ENCODE measurements around the gene NECAB2. TPM values are rescaled to one million over a fixed set of nuclear protein-coding genes. Genes with fewer than 3 reads are reported as not detected.
A peak's percentile ranks its signal among the peaks of the same experiment; 100 is the strongest.

Gene NECAB2
- total RNA-seq, 1 donor from 2014 or later: 4.6 TPM

- no peaks in the 10 kb centered on the region for H3K9me3 Mint-ChIP-seq (ENCODE audit: low read depth)
- TF ChIP-seq, protein P1, sequence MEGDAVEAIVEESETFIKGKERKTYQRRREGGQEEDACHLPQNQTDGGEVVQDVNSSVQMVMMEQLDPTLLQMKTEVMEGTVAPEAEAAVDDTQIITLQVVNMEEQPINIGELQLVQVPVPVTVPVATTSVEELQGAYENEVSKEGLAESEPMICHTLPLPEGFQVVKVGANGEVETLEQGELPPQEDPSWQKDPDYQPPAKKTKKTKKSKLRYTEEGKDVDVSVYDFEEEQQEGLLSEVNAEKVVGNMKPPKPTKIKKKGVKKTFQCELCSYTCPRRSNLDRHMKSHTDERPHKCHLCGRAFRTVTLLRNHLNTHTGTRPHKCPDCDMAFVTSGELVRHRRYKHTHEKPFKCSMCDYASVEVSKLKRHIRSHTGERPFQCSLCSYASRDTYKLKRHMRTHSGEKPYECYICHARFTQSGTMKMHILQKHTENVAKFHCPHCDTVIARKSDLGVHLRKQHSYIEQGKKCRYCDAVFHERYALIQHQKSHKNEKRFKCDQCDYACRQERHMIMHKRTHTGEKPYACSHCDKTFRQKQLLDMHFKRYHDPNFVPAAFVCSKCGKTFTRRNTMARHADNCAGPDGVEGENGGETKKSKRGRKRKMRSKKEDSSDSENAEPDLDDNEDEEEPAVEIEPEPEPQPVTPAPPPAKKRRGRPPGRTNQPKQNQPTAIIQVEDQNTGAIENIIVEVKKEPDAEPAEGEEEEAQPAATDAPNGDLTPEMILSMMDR (IDR thresholded peaks at IDR 0.05; ENCODE audit: unreplicated experiment): no peak
- H3K4me1 Mint-ChIP-seq (ENCODE audit: low read depth): peaks cover 12% of the 10 kb centered on the region
- DNase-seq (ENCODE audit: low spot score, unreplicated experiment): no peak
- H3K27me3 Mint-ChIP-seq: peaks cover 47% of the 10 kb centered on the region
- H3K27ac Mint-ChIP-seq: no peak within 1 kb of the TSS
- no peak within 1 kb of the TSS for H3K4me3 Mint-ChIP-seq (ENCODE audit: low read depth)
- H3K36me3 Mint-ChIP-seq (ENCODE audit: insufficient read depth): peaks cover 3% of the 10 kb centered on the region
Measured at GRCh38 chr16:84042308-84042878, 74.3 kb downstream of the NECAB2 start, which contains the start of gene SLC38A8. Gene SLC38A8 (minus strand): TSS chr16:84042795. CDS start chr16:84042157, 638 bp downstream.

- no peak for DNase-seq (ENCODE audit: low spot score, unreplicated experiment)
- Mint-ChIP-seq H3K27me3 (peaks cover 47% of the 10 kb centered on the region), H3K27ac (no peak overlapping the region), H3K9me3 (ENCODE audit: low read depth) (no peaks in the 10 kb centered on the region), H3K36me3 (ENCODE audit: insufficient read depth) (peaks cover 3% of the 10 kb centered on the region), H3K4me1 (ENCODE audit: low read depth) (peaks cover 12% of the 10 kb centered on the region), H3K4me3 (ENCODE audit: low read depth) (no peak overlapping the region)
- TF ChIP-seq, protein P1 (IDR thresholded peaks at IDR 0.05; ENCODE audit: unreplicated experiment): no peak
Measured at GRCh38 chr16:84042879-84043485, 74.9 kb downstream of the NECAB2 start.

- Mint-ChIP-seq H3K27me3 (peaks cover 47% of the 10 kb centered on the region), H3K36me3 (ENCODE audit: insufficient read depth) (peaks cover 4% of the 10 kb centered on the region), H3K4me3 (ENCODE audit: low read depth) (no peak overlapping the region), H3K9me3 (ENCODE audit: low read depth) (no peaks in the 10 kb centered on the region), H3K27ac (no peak overlapping the region), H3K4me1 (ENCODE audit: low read depth) (peaks cover 17% of the 10 kb centered on the region)
- TF ChIP-seq, protein P1 (IDR thresholded peaks at IDR 0.05; ENCODE audit: unreplicated experiment): no peak
- no peak for DNase-seq (ENCODE audit: low spot score, unreplicated experiment)
Measured at GRCh38 chr16:84043486-84044117, 75.6 kb downstream of the NECAB2 start.

DNA sequence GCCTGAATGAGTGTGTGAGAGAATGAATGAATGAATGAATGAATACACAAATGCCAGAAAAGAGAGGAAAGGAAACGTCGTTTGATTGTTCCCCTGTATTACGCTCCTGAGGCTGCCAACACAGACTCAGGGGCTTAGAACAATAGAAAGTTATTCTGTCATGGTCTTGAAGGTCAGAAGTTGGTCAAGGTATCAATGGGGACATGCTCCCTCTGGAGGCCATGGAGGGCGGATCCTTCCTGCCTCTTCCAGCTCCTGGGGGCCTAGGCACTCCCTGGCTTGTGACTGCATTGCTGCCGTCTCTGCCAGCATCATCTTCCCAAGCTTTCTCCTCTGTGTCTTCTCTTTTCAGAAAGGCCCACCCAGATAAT, 76.1 kb downstream of the NECAB2 start:
- Mint-ChIP-seq H3K36me3 (ENCODE audit: insufficient read depth) (peaks cover 4% of the 10 kb centered on the region), H3K27ac (no peak overlapping the region), H3K9me3 (ENCODE audit: low read depth) (no peaks in the 10 kb centered on the region), H3K27me3 (peaks cover 45% of the 10 kb centered on the region), H3K4me1 (ENCODE audit: low read depth) (peaks cover 17% of the 10 kb centered on the region), H3K4me3 (ENCODE audit: low read depth) (no peak overlapping the region)
- no peak for DNase-seq (ENCODE audit: low spot score, unreplicated experiment)
- TF ChIP-seq, protein P1 (IDR thresholded peaks at IDR 0.05; ENCODE audit: unreplicated experiment): peak; percentile 52

GRCh38 chr16:84045001-84045817, 77.2 kb downstream of the NECAB2 start:
- TF ChIP-seq, protein P1 (IDR thresholded peaks at IDR 0.05; ENCODE audit: unreplicated experiment): no peak
- Mint-ChIP-seq H3K9me3 (ENCODE audit: low read depth) (no peaks in the 10 kb centered on the region), H3K36me3 (ENCODE audit: insufficient read depth) (peaks cover 6% of the 10 kb centered on the region), H3K27ac (no peak overlapping the region), H3K27me3 (peaks cover 39% of the 10 kb centered on the region), H3K4me1 (ENCODE audit: low read depth) (peaks cover 17% of the 10 kb centered on the region), H3K4me3 (ENCODE audit: low read depth) (no peak overlapping the region)
- no peak for DNase-seq (ENCODE audit: low spot score, unreplicated experiment)

Measured in progenitor cell of endocrine pancreas (in vitro differentiated cells).